ENCODE results near the gene INSYN2A.
A peak's percentile ranks its signal among the peaks of the same experiment; 100 is the strongest.

INSYN2A gene

DNA sequence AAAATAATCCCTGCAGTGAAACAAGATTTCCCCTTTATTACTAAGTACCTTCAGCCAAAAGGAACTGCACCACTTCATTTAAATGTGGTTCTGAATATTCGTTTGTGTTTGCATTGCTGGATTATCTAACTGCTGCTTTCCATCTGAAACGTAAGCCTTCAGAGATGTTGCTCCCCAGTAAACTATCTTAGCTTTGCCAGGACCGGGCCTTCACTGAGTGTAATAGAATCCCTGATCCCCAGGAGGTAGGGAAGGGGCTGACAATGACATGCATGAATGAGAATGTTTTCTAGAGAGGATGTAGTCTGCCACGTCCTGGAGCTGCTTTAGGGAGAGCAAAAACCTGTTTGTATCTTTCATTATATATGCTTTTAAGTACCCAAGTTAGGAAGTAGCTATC, 19.5 kb upstream of the INSYN2A start:
- no peak for DNase-seq (ENCODE audit: low read depth in 2 of 2)
- no peak overlapping the region for H3K4me3 ChIP-seq (replicated peaks in 1 of 2; ENCODE audit: low read depth in 2 of 2, low read length in 2 of 2)
- TF ChIP-seq, protein P1, sequence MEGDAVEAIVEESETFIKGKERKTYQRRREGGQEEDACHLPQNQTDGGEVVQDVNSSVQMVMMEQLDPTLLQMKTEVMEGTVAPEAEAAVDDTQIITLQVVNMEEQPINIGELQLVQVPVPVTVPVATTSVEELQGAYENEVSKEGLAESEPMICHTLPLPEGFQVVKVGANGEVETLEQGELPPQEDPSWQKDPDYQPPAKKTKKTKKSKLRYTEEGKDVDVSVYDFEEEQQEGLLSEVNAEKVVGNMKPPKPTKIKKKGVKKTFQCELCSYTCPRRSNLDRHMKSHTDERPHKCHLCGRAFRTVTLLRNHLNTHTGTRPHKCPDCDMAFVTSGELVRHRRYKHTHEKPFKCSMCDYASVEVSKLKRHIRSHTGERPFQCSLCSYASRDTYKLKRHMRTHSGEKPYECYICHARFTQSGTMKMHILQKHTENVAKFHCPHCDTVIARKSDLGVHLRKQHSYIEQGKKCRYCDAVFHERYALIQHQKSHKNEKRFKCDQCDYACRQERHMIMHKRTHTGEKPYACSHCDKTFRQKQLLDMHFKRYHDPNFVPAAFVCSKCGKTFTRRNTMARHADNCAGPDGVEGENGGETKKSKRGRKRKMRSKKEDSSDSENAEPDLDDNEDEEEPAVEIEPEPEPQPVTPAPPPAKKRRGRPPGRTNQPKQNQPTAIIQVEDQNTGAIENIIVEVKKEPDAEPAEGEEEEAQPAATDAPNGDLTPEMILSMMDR (IDR thresholded peaks at IDR 0.05; ENCODE audit: low read depth, low read length), result no peak

DNA sequence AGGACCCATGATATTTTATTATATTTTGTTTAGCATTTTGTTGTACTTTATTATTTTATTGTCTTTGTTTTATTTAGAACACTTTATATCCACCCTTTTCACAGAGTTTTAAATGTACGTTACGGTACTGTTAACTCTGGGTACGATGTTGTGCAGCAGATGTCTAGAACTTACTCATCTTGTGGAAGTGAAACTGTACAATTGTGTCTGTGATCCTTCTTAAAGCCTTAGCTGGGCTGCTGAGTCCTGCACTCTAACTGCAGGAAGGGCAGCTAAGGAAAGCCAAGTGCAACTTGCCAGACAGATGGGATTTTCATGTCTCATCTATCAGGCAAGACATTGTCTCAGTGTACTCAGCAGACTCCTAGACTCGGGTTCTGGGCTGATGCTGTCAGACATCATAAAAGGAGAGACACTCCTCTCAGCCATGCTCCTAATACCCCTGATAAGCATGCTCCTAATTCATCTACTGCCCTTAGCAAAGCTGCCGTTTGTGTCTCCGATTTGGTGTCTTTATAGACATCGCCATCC, 14.6 kb upstream of the INSYN2A start:
- DNase-seq (ENCODE audit: low read depth in 2 of 2), result no peak
- H3K4me3 ChIP-seq (replicated peaks in 1 of 2; ENCODE audit: low read depth in 2 of 2, low read length in 2 of 2), result no peak overlapping the region
- TF ChIP-seq, protein P1 (IDR thresholded peaks at IDR 0.05; ENCODE audit: low read depth, low read length), result no peak

DNA sequence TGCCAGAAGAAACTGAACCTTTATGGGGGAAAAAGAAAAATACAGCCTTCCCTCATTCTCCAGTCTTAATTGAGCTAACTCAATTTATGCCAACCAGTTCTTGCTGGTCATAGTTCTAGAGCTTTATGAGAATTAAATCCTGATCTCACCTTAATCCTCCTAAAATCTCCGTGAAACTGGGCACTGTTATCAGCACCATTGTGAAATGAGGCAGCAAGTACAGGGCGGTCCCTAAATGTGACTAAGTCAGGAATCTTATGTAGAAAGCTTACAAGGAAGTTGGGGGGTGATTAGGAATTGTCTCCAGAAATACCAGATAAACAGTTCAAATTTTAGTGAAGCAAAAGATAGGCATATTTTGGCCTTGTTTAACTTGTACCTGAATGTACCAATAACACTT, 10.7 kb upstream of the INSYN2A start:
- TF ChIP-seq, protein P1 (IDR thresholded peaks at IDR 0.05; ENCODE audit: low read depth, low read length), result no peak
- no peak overlapping the region for H3K4me3 ChIP-seq (replicated peaks in 1 of 2; ENCODE audit: low read depth in 2 of 2, low read length in 2 of 2)

DNA sequence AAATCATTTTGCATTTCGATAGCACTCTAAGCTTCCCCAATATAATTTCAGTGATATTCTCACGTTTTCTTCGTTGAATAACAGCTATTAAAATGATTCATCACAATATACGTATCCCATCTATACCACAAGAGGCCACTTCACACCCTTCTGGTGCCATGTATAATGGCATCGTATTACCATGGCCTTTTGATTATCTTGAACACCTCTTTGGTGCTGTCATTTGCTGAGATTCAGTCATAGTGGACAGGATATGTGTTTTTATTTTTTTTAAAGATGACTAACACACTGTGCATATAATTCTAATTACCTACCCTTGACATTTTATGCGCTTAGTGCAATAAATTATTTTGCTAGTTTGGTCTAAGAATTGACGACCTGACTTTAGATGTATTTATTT, 6.7 kb upstream of the INSYN2A start:
- DNase-seq (ENCODE audit: low read depth in 2 of 2), result no peak
- TF ChIP-seq, protein P1 (IDR thresholded peaks at IDR 0.05; ENCODE audit: low read depth, low read length), result no peak
- no peak overlapping the region for H3K4me3 ChIP-seq (replicated peaks in 1 of 2; ENCODE audit: low read depth in 2 of 2, low read length in 2 of 2)

More for the DNA sequence above, 10.7 kb upstream of the INSYN2A start:
- peak; percentile 37 to 38 for DNase-seq (ENCODE audit: low read depth in 2 of 2)

DNA sequence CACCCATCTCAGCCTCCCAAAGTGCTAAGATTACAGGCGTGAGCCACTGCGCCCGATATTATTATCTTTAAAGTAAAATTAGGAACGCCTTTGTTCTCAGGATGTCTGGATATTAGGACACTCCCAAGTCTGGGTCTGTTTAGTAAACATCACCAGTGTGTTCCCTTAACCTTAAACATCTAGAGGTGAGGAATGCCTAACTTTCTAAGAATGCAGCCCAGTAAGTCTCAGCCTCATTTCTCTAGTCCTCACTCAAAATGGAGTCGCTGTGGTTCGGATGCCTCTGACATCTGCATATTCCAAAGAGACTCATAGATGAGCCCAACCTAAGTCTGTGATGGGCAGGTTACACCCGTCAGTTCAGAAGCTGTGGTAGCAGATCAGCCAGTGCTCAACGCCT, 4.3 kb upstream of the INSYN2A start:
- TF ChIP-seq, protein P1 (IDR thresholded peaks at IDR 0.05; ENCODE audit: low read depth, low read length), result no peak
- DNase-seq (ENCODE audit: low read depth in 2 of 2), result no peak
- no peak overlapping the region for H3K4me3 ChIP-seq (replicated peaks in 1 of 2; ENCODE audit: low read depth in 2 of 2, low read length in 2 of 2)

DNA sequence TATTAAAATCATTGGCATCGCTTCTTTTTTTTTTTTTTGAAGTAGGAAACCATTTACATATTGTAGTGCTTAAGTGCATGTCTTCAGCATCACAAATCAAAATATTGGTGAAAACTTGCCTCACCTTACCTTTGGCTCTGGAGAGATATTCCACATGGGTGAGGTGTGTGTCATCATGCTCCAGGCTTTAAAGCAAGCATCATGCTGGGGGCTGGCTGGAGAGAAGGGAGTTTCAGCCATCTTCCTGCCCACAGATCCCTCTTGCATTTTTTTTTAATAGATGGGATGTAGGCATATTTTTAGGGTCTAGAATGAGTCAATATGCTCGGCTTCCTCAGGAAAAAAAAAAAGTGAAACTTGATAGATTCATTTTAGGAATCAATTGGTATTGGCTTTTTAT, 2.3 kb upstream of the INSYN2A start:
- TF ChIP-seq, protein P1 (IDR thresholded peaks at IDR 0.05; ENCODE audit: low read depth, low read length), result no peak
- DNase-seq (ENCODE audit: low read depth in 2 of 2), result no peak

DNA sequence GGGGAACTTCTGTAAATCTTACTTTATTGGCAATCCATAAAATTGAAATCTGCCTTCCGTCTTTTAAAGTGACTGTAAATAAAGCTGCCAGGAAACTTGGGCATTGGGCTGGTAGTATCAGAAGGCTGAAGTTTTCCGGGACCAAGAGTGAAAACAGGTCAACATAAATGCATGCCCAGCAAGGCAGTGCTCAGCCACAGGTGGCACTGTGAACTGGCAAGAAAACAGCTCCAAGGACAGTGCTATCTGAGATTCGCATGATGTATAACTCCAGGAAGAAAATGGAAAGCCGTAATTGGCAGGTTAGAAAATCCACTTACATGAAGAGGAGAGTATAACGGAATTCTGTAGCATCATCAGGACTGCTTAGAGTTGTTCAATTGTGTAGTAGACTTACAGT, 1.9 kb upstream of the INSYN2A start:
- DNase-seq (ENCODE audit: low read depth in 2 of 2), result no peak
- TF ChIP-seq, protein P1 (IDR thresholded peaks at IDR 0.05; ENCODE audit: low read depth, low read length), result no peak
- H3K4me3 ChIP-seq (replicated peaks in 1 of 2; ENCODE audit: low read depth in 2 of 2, low read length in 2 of 2), result no peak overlapping the region

More for the DNA sequence above, 2.3 kb upstream of the INSYN2A start:
- H3K4me3 ChIP-seq (replicated peaks in 1 of 2; ENCODE audit: low read depth in 2 of 2, low read length in 2 of 2), result no peak overlapping the region

Measured in cardiac fibroblast (primary cell).